ENCODE results near the gene LRRC32.

The LRRC32 gene

GRCh38 chr11:76665921-76666351 lies 4.6 kb downstream of the LRRC32 start:
- no peak for TF ChIP-seq CTCF (IDR thresholded peaks at IDR 0.05; ENCODE audit: low read depth, low read length)
- H3K27me3 ChIP-seq (ENCODE audit: insufficient read depth, low read depth, severe bottlenecking), result no peaks in the 10 kb centered on the region
- H3K36me3 ChIP-seq, result no peaks in the 10 kb centered on the region
- no peak overlapping the region for H3K4me3 ChIP-seq (ENCODE audit: low read depth, low read length)
- no peak overlapping the region for H3K27ac ChIP-seq
- no peak for DNase-seq
- no peaks in the 10 kb centered on the region for H3K9me3 ChIP-seq (ENCODE audit: severe bottlenecking)

- DNase-seq, result no peak
- H3K27ac ChIP-seq, result no peak overlapping the region
- no peaks in the 10 kb centered on the region for H3K9me3 ChIP-seq (ENCODE audit: severe bottlenecking)
- H3K36me3 ChIP-seq, result no peaks in the 10 kb centered on the region
- no peaks in the 10 kb centered on the region for H3K27me3 ChIP-seq (ENCODE audit: insufficient read depth, low read depth, severe bottlenecking)
- no peak overlapping the region for H3K4me3 ChIP-seq (ENCODE audit: low read depth, low read length)
- TF ChIP-seq CTCF (IDR thresholded peaks at IDR 0.05; ENCODE audit: low read depth, low read length), result no peak
These were observed 5.4 kb downstream of the LRRC32 start for GRCh38 chr11:76665172-76665571.

GRCh38 chr11:76664578-76665061 lies 5.9 kb downstream of the LRRC32 start:
- Histone ChIP-seq H3K27ac (no peak overlapping the region), H3K9me3 (ENCODE audit: severe bottlenecking) (no peaks in the 10 kb centered on the region), H3K4me3 (ENCODE audit: low read depth, low read length) (no peak overlapping the region), H3K36me3 (no peaks in the 10 kb centered on the region), H3K27me3 (ENCODE audit: insufficient read depth, low read depth, severe bottlenecking) (no peaks in the 10 kb centered on the region)
- no peak for TF ChIP-seq CTCF (IDR thresholded peaks at IDR 0.05; ENCODE audit: low read depth, low read length)
- DNase-seq, result no peak

- no peak for TF ChIP-seq CTCF (IDR thresholded peaks at IDR 0.05; ENCODE audit: low read depth, low read length)
- Histone ChIP-seq H3K27ac (no peak overlapping the region), H3K36me3 (no peaks in the 10 kb centered on the region), H3K9me3 (ENCODE audit: severe bottlenecking) (no peaks in the 10 kb centered on the region), H3K4me3 (ENCODE audit: low read depth, low read length) (no peak overlapping the region), H3K27me3 (ENCODE audit: insufficient read depth, low read depth, severe bottlenecking) (no peaks in the 10 kb centered on the region)
- no peak for DNase-seq
These were observed 6.6 kb downstream of the LRRC32 start for GRCh38 chr11:76663912-76664440.

GRCh38 chr11:76663486-76663810 lies 7.1 kb downstream of the LRRC32 start:
- Histone ChIP-seq H3K9me3 (ENCODE audit: severe bottlenecking) (no peaks in the 10 kb centered on the region), H3K27ac (no peak overlapping the region), H3K4me3 (ENCODE audit: low read depth, low read length) (no peak overlapping the region), H3K27me3 (ENCODE audit: insufficient read depth, low read depth, severe bottlenecking) (no peaks in the 10 kb centered on the region), H3K36me3 (no peaks in the 10 kb centered on the region)
- no peak for DNase-seq
- TF ChIP-seq CTCF (IDR thresholded peaks at IDR 0.05; ENCODE audit: low read depth, low read length), result no peak
